ENCODE results near the gene TMEM178B.

The TMEM178B gene

GRCh38 chr7:141207661-141208060, 133.8 kb downstream of the TMEM178B start:
- H3K4me3 ChIP-seq (ENCODE audit: low read depth, low read length) = no peak overlapping the region
- no peak for DNase-seq (ENCODE audit: low read depth)
- no peak for TF ChIP-seq CTCF (conservative IDR thresholded peaks at IDR 0.05; ENCODE audit: low read depth, low read length)

GRCh38 chr7:141208539-141208938, 134.7 kb downstream of the TMEM178B start:
- TF ChIP-seq CTCF (conservative IDR thresholded peaks at IDR 0.05; ENCODE audit: low read depth, low read length) = no peak
- no peak for DNase-seq (ENCODE audit: low read depth)
- H3K4me3 ChIP-seq (ENCODE audit: low read depth, low read length) = no peak overlapping the region

- TF ChIP-seq CTCF (conservative IDR thresholded peaks at IDR 0.05; ENCODE audit: low read depth, low read length) = no peak
- H3K4me3 ChIP-seq (ENCODE audit: low read depth, low read length) = no peak overlapping the region
- DNase-seq (ENCODE audit: low read depth) = no peak
These were observed 135.6 kb downstream of the TMEM178B start for GRCh38 chr7:141209454-141209853.

- DNase-seq (ENCODE audit: low read depth) = no peak
- TF ChIP-seq CTCF (conservative IDR thresholded peaks at IDR 0.05; ENCODE audit: low read depth, low read length) = no peak
- H3K4me3 ChIP-seq (ENCODE audit: low read depth, low read length) = no peak overlapping the region
These were observed 137.0 kb downstream of the TMEM178B start for GRCh38 chr7:141210862-141211261.

GRCh38 chr7:141213226-141213625, 139.4 kb downstream of the TMEM178B start:
- no peak for DNase-seq (ENCODE audit: low read depth)
- H3K4me3 ChIP-seq (ENCODE audit: low read depth, low read length) = no peak overlapping the region
- TF ChIP-seq CTCF (conservative IDR thresholded peaks at IDR 0.05; ENCODE audit: low read depth, low read length) = no peak

- no peak overlapping the region for H3K4me3 ChIP-seq (ENCODE audit: low read depth, low read length)
- no peak for DNase-seq (ENCODE audit: low read depth)
- TF ChIP-seq CTCF (conservative IDR thresholded peaks at IDR 0.05; ENCODE audit: low read depth, low read length) = no peak
These were observed 144.1 kb downstream of the TMEM178B start for GRCh38 chr7:141217938-141218337.

- TF ChIP-seq CTCF (conservative IDR thresholded peaks at IDR 0.05; ENCODE audit: low read depth, low read length) = no peak
- H3K4me3 ChIP-seq (ENCODE audit: low read depth, low read length) = no peak overlapping the region
- no peak for DNase-seq (ENCODE audit: low read depth)
These were observed 145.1 kb downstream of the TMEM178B start for GRCh38 chr7:141218941-141219340.

Measured in choroid plexus epithelial cell (primary cell).